NCI-H2196 (cell line): ENCODE measurements around the gene ARHGAP44.

Experiments used
- DNase-seq: peaks from one replicate; lab custom pipeline; 2025; ENCODE audit not compliant: unreplicated experiment; lab: John Stamatoyannopoulos, UW

Gene ARHGAP44

DNA sequence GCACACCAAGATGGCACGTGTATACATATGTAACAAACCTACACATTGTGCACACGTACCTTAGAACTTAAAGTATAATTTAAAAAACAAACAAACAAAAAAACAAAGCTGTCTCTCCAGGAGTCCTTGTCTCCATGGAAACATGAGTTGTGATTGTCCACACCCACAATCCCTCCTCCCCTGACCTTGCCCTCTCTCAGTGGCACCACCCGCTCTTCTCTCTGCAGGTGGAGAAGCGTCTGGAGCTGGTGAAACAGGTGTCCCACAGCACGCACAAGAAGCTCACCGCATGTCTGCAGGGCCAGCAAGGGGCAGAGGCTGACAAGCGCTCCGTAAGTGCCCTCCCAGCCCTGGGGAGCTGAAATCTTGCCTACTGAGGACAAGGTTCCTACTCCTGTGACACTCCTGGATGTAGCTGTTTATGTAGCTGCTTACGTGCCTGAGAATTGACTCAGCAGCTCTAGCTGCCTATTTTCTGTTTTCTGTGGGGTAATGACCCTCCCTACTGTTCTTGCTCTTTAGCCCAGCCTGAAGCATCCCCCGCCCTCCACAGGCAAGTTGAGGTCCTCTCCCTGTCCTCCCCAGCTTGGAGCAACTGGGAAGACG is 107.0 kb downstream of the ARHGAP44 start:
- DNase-seq, result no peak

DNA sequence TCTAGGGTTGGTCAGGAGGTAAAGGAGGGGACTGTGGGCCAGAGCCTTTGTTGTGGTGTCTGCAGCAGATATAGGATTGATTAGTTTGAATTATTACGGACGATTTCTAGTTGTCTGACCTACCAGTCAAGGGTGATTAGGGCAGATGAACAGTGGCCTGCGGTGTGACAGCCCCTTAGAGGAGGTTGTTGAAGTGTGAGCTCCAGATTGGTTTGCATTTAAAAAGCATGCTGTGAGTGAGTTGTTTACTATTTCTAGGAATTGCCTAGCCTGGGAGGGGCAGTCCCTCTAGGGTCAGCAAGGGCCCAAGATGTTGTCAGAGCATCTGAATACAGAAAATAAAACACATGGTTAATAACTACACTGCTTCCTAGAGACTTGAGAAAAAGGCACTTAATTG is 108.8 kb downstream of the ARHGAP44 start:
- DNase-seq, result no peak

DNA sequence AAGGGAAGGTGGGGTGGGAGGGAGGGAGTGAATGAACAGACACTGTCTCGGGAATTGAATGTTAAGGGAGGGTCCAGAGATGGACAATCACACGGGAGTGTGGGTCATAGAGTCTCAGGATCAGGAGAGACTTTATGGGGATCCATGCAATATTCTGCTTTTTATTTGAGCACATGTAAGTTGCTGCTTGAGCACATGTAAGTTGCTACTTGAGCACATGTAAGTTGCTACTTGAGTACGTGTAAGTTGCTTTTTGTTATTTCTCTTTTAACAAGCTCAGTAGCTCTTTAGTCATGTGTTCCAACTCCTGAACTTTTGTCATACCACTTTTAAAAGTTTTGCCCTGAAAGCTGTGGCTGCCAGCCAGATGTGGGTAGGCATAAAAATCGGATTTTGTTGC is 110.3 kb downstream of the ARHGAP44 start:
- DNase-seq, result no peak

DNA sequence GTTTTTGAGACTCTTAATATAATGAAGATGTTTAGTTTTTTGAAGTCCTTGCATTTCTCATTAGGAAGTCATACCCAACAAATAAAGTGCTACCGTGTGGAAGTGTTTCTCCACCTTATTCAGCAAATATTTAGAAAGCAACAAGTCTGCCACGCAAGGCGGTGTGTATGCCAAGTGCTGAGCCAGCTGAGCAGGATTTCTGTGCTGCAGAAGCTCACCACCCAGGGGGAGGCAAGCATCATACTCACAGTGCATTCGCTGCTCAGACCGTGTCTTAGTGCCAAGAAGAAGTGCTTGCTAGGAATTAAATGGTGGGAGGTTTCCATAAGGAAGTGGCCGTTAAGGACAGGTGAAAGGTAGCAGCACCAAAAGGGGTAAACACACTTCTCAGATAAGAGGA is 111.2 kb downstream of the ARHGAP44 start:
- DNase-seq, result no peak

DNA sequence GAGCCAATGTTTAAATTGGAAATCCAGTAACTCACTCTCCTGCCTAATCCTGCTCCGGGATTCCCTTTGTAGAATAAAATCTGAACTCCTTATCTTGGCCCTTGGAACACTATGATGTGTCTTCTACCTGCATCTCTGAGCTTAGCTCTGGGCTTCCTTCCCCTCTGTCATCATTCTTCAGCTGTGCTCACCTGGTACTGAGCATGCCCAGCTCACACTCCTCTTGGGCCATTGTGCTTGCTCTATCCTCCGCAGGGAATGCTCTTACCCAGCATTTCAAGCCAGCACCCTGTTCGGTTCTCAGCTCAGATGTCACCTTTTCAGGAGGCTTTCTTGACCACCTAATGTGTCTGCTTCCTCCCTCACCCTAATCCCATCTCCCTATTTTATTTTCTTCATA is 112.7 kb downstream of the ARHGAP44 start:
- no peak for DNase-seq

DNA sequence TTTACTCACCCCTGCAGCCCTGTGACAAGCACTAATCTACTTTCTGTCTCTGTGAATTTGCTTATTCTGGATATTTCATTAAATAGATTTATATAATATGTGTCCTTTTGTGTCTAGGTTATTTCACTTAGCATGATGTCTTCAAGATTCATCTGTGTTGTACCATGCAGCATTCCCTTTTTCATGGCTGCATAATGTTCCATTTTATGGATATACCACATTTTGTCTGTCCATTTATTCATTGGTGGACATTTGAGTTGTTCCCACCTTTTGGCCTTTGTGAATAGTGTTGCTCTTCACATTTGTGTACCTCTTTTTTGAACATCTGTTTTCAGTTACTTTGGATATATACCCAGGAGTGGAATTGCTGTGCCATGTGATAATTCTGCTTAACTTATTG is 118.2 kb downstream of the ARHGAP44 start:
- DNase-seq, result no peak

DNA sequence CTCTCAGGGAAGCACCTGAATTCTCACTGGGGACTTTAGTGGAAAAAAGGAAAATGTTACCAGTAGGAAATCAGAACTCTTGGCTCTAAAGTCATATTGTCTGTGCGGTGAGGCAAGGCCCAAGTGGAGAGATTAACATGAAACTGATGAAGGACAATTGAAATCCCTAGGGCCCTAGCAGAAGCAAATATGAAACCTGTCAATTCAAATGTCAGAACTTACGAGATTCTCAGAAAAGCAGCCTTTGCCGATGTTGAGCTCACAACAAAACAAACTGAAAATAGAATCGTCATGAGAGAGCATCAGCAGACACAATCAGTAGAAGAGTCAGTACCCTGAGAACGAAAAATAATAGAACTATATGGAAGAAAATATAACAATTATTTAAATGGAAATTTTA is 119.7 kb downstream of the ARHGAP44 start:
- DNase-seq, result no peak

DNA sequence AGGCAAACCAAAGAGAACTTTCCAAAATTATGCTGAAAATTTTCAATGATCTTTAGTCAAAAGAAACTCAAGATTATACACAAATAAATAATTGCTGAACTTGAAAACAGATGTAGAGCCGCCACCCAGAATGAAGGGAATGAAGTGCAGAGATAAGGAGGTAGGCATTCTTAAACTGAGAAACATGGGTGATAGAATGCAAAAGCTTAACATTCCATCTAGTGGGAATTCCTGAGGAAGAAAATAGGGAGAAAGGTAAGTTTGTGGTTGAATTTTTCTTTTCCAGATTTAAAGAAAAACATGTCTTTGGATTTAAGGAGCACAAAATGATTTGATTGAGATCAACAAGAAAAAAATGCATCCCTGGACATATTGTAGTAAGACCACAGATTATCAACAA is 120.2 kb downstream of the ARHGAP44 start:
- DNase-seq, result no peak

DNA sequence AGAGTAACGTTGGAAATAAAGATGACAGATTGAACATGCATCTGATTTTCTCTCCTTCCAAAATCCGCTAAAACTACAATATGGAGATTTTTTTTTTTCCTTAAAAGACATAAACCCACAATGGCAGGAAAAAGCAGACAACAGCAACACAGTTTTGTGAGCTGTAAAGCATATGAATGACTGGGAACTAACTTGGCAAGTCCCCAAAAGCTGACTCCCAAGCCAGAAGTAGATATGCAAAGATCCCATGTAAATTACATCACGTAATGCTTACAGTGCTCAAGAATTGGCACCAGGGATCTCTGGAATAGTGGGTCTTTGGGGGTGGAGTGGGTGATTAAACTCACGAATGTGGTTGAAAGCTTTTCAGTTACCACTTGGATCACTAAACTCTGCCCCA is 121.9 kb downstream of the ARHGAP44 start:
- no peak for DNase-seq

DNA sequence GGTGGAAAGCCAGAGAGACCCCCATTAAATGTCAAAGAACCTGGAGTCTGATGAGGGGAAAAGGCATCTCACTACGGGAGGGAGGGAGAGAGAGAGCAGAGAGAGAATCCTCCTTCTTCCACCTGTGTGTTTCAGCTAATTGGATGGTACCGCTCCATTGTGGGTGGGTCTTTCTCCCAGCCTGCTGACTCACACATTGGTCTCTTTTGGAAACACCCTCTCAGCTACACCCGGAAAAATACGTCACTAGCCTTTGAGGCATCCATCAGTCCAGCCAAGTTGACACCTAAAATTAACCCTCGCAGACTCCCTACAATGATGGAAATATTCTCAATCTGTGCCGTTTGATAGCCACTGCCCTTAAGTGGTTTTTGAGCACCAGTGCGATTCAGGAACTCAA is 128.1 kb downstream of the ARHGAP44 start:
- no peak for DNase-seq

DNA sequence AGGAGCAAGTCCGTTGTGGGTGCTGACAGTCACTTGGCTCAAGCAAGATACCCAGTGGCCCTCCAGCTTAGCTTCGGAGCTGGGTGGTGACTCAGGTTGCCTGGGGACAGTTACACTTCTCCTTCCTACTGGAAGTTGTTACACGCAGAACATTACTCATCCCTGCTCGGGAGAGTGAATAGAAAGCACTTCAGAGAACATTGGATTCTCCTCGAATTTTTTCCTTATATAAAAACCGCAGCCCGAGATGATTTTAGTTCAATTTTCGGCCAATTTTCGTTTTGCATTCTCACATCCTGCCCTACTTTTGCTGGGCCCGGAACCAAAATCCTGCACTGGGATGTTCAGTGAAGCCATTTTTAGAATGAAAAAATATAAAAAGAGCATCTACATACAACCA is 128.8 kb downstream of the ARHGAP44 start:
- no peak for DNase-seq

DNA sequence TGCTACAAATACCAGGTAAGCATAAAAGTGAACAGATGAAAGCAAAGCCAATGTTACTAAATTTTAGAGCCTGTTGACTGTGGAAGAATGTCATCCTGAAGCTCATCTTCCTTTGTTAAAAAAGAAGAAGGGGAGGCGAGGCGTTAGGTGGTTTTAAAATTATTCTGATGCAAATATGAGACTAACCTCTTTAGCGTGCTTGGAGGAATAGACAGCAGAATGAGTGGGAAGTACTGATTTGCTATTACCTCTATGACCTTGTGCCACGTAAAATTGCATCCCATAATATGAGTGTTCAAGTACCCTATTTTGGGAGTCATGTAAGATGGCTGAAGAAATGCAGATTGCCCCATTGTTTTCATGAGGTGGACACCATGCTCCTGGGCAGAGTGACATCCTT is 132.8 kb downstream of the ARHGAP44 start:
- no peak for DNase-seq

DNA sequence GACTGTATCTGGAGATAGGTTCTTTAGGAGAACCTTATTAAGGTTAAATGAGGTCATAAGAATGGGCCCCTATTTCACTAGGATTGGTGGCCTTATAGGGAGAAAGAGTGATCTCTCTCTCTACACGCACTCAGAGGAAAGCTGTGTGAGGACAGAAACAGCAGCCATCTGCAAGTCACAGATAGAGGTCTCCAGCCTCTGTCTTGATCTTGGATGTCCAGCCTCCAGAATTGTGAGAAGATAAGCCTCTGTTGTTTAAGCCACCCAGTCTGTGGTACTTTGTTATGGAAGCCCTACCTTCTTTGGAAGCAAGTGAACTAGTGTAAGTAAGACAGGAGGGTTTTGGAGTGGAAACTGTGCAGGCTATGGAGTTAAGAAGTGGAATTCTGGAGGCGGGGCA is 135.3 kb downstream of the ARHGAP44 start:
- DNase-seq, result no peak

DNA sequence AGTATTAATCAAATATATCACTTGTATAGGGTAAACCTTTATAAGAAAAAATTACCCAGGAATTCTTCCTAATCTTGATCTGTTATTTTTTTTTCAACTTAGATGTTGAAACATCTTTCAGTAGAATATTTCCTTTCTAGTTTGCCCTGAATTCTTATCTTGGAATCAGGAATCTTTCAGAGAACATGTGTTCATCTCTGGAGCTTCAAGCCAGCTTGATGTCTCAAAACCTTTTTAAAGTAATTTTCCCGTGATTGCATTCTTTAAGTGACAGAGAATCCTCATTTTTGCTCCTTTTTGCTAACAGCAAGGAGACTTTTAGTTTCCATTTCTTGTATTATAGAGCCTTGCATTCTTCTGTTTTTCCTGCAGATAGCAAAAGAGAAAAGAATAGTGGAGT is 137.7 kb downstream of the ARHGAP44 start:
- no peak for DNase-seq

DNA sequence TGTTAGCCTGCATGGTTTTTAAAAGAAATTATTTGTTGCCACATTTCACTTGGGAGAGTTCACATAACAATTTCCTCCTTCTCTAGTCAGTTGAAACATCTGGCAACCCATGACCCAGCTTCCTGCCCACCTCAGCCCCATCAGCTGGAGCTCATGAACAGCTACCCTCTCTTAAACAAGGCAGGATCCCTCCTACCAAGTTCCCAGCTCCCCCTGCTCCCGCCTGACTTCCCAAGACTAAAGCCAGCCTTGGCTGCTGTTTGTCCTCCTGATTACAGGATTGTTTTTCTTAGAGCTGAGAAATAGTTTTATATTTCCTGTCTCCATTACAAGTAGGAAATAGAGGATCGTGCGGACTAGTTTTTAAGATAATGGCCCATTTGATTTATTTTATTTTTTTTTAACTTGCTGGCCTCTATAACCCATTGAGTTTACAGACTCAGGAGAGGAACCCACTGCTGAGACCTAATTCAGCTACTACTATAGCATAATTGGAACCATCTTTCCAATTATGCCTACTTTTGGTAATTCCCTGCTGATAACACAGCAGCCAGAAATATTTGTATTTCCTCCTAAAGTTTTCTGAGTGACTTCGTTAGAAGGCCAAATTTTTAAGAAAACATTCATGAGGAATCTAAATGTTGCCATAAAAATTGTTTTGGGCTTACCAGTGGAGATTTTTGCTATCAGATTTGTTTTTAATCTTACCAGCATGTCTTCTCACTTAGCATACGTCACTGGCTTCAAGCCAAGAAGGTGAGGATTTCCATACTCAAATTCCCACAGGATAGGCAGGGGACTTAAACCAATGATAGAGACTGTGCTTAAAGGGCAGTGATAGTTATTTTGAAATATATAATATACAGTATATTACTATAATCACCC is 138.5 kb downstream of the ARHGAP44 start:
- no peak for DNase-seq

DNA sequence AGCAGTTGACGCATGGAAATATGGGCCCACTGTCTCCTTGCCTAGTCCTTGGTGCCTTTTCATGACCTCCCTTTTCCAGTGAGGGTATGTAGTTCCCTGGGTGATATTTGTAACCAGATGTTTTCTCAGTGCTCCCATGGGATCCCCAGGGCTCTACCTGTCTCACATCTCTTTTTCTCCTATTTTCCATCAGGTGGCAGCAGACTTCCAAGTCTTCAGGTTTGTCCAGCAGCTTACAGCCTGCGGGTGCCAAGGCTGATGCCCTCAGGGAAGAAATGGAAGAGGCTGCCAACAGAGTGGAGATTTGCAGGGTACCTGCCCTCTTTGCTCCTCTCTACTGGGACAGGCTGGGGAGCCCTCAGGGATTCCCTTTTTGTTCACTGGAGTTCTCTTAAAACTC is 139.4 kb downstream of the ARHGAP44 start:
- no peak for DNase-seq

DNA sequence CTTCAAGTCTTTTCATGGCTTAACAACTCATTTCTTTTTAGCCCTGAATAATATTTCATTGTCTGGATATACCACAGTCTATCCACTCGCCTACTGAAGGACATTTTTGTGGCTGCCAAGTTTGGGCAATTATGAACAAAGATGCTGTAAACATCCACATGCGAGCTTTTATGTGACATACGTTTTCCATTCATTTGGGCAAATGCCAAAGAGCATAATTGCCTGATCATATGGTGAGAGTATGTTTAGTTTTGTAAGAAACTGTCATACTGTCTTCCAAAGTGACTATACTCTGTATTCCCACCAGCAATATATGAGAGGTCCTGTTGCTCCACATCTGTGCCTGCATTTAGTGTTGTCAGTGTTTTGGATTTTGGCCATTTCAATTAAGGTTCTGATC is 147.2 kb downstream of the ARHGAP44 start:
- DNase-seq, result no peak

DNA sequence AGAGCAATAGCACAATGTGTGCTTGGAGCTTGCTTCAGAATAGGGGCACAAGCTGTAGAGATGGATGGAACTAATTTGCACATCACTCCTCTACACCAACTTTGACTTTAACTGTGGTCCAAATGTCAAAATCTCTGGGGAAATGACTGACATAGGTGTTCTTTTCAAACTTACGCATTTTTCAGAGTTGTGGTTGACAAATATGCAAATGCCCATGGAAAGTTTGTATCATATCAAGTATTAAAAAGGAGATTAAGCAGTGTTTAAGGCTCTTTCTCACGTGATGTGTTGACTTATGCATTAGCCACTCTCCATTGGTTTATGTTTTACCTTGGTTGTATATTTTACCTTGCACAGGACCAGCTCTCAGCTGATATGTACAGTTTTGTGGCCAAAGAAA is 151.4 kb downstream of the ARHGAP44 start:
- DNase-seq, result no peak

DNA sequence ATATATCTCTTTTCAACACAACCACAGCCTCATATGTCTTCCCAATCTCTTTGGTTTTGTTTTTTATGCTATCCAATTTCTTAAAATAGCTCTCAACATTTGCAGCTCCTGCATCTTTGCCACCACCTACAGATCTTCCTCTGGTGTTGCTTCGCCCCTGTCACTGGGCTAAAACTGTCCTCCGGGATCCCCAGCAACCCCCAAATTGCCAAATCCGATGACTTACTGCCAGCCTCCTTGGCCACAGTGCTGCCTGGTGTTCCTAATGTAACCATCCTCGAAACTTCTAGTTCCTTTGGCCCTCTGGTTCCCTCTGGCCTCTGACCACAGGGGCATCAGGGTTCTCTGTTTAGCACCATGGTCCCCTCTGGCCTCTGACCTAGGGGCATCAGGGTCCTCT is 157.7 kb downstream of the ARHGAP44 start:
- no peak for DNase-seq

DNA sequence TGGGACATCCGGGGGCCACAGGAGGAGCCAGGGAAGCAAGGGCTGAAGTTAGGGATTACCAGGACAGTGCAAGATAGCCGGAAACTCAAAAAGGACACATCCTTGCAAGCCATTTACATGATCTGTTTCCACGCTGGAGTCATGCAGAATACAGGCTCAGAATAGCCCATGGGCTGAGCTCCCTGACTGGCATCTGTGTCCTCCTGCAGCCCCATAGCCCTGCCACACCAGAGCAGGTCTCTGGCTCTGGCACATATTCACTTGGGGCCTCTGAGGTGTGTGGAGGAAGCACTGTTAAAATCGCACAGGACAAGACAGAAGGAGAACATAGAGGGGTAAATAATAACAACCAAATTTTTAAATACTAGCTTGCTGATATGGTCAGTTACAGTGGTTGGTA is 162.7 kb downstream of the ARHGAP44 start:
- no peak for DNase-seq

DNA sequence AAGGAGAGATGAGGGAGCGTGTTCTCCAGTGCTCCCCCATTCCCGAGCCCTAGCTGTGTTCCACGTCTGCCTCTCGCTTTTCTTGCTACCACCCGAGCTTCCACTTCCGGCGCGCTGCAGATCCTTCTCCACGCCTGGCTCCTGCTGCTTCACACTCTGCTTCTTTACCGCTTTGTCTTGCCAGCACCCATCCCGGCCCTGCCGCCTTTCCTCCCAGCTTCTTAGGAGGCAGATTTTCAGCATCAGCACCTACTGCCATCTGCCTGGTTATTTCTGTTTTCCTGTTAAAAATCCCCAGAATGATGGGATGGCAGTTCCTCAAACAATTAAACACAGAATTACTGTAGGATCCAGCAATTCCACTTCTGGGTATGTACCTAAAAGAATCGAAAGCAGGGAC is 163.9 kb downstream of the ARHGAP44 start:
- no peak for DNase-seq

DNA sequence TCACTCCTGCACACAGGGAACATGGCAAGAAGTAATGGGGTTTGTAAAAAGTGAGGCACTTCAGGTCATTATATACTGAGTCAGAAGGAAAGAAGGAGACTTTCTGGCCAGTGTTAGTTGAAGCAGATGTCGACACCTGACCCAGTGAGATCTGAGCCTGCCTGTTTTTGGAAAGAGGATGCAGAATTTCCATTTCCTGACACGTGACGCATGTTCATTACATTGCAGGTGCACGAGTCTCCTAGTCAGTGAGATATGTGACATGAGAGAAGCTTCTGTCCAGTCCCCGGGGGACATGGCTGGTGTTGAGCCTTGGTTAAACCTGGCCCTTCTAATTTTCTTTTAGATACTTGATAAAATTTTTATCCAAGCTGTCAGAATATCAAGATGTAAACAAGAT is 166.2 kb downstream of the ARHGAP44 start:
- DNase-seq, result no peak

DNA sequence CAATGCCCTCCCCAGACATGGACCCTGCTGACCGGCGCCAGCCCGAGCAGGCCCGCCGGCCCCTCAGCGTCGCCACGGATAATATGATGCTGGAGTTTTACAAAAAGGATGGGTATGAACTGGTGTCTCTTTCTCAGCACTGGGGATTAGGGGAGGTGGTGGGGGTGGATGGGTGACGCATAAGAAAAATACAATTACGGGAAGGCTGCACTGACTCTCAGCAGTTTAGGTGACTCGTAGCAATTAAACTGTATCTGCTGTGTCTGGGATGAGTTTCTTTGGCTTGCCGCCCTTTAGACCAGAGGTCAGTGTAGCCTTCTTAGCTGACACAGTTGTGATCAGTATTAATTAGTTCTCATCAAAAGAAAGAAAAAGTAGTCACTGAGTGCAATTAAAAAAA is 169.5 kb downstream of the ARHGAP44 start:
- DNase-seq, result no peak
